Mesenchymal stem cell (in vitro differentiated cells and primary cell): ENCODE results near the gene DISC1.
A peak's percentile ranks its signal among the peaks of the same experiment; 100 is the strongest.
"Not testable (repeated sequence)": the region's sequence is repeated elsewhere in the genome, so short reads cannot be mapped to it uniquely, and the experiment has no call there.

Source experiments
- DNase-seq: peaks from one replicate; pipeline ENCODE4 v3.0.0-alpha.2; 2013
- H2AFZ ChIP-seq: one replicate; pipeline ENCODE4 v1.6.1; 2013; ENCODE audit warnings: low read depth, mild to moderate bottlenecking, control low read depth, inconsistent platforms, low read length, moderate library complexity
- H2AK5ac ChIP-seq: 2 replicates; pipeline ENCODE4 v1.6.1; 2013; ENCODE audit warnings: low read length, moderate library complexity, mild to moderate bottlenecking, inconsistent platforms; ENCODE audit not compliant: severe bottlenecking
- H2BK120ac ChIP-seq: one replicate; pipeline ENCODE4 v1.6.1; 2013; ENCODE audit warnings: low read depth, mild to moderate bottlenecking, inconsistent platforms, low read length, moderate library complexity
- H2BK12ac ChIP-seq, 2 experiments: one replicate each; pipeline ENCODE4 v1.6.1; 2013; ENCODE audit warnings: inconsistent platforms in 2 of 2, low read length in 2 of 2, mild to moderate bottlenecking in 2 of 2, moderate library complexity in 2 of 2, control low read depth in 1 of 2
- H2BK15ac ChIP-seq: one replicate; pipeline ENCODE4 v1.6.1; 2013; ENCODE audit warnings: mild to moderate bottlenecking, low read depth, inconsistent platforms; ENCODE audit not compliant: poor library complexity, severe bottlenecking
- H2BK5ac ChIP-seq: 2 replicates; pipeline ENCODE4 v1.6.1; 2013; ENCODE audit warnings: low read depth, mild to moderate bottlenecking, low read length, control low read depth, inconsistent platforms; ENCODE audit not compliant: poor library complexity, severe bottlenecking
- H3K14ac ChIP-seq, 2 experiments: one replicate each; pipeline ENCODE4 v1.6.1; 2013; ENCODE audit warnings: inconsistent platforms in 2 of 2, low read length in 2 of 2, control low read depth in 1 of 2, mild to moderate bottlenecking in 1 of 2, moderate library complexity in 1 of 2
- H3K18ac ChIP-seq, 2 experiments: one replicate each; pipeline ENCODE4 v1.6.1; 2013; ENCODE audit warnings: inconsistent platforms in 2 of 2, low read length in 2 of 2, control low read depth in 1 of 2, low read depth in 1 of 2, mild to moderate bottlenecking in 1 of 2
- H3K23ac ChIP-seq, 2 experiments: one replicate each; pipeline ENCODE4 v1.6.1; 2013; ENCODE audit warnings: inconsistent platforms in 2 of 2, low read length in 2 of 2, mild to moderate bottlenecking in 2 of 2, moderate library complexity in 2 of 2, control low read depth in 1 of 2
- H3K27ac ChIP-seq: 2 replicates; pipeline ENCODE4 v1.5.1; 2013; ENCODE audit warnings: mild to moderate bottlenecking, moderate library complexity, low read length, control low read depth, inconsistent platforms; ENCODE audit not compliant: poor library complexity, severe bottlenecking
- H3K27me3 ChIP-seq, 2 experiments: 2 replicates each; pipeline versions ENCODE4 v1.6.1 to v1.7.0; 2013; ENCODE audit warnings: low read length in 2 of 2, mild to moderate bottlenecking in 2 of 2, moderate library complexity in 2 of 2, control low read depth in 1 of 2, inconsistent platforms in 1 of 2; ENCODE audit not compliant: control insufficient read depth in 1 of 2, insufficient read depth in 1 of 2
- H3K36me3 ChIP-seq, 2 experiments: 2 replicates each; pipeline versions ENCODE4 v1.6.1 to v1.7.0; 2013; ENCODE audit warnings: low read length in 2 of 2, control low read depth in 1 of 2, inconsistent platforms in 1 of 2, low read depth in 1 of 2, mild to moderate bottlenecking in 1 of 2; ENCODE audit not compliant: insufficient read depth in 2 of 2, control insufficient read depth in 1 of 2
- H3K4ac ChIP-seq, 2 experiments: one replicate each; pipeline ENCODE4 v1.6.1; 2013; ENCODE audit warnings: inconsistent platforms in 2 of 2, low read length in 2 of 2, mild to moderate bottlenecking in 2 of 2, moderate library complexity in 2 of 2, control low read depth in 1 of 2, low read depth in 1 of 2
- H3K4me1 ChIP-seq: 2 replicates; pipeline ENCODE4 v1.6.1; 2013; ENCODE audit warnings: low read depth, low read length, control low read depth; ENCODE audit not compliant: control insufficient read depth, insufficient read depth
- H3K4me2 ChIP-seq: 2 replicates; pipeline ENCODE4 v1.6.1; 2013; ENCODE audit warnings: low read length, mild to moderate bottlenecking, inconsistent platforms; ENCODE audit not compliant: poor library complexity, severe bottlenecking
- H3K4me3 ChIP-seq, 2 experiments: 2 replicates each; pipeline versions ENCODE4 v1.5.1 to v1.7.0; 2013; ENCODE audit warnings: low read length in 2 of 2, mild to moderate bottlenecking in 2 of 2, control low read depth in 1 of 2, low read depth in 1 of 2; ENCODE audit not compliant: insufficient read depth in 1 of 2
- H3K79me1 ChIP-seq: replicated peaks from 2 replicates; pipeline ENCODE4 v1.6.1; 2013; ENCODE audit warnings: mild to moderate bottlenecking, control low read depth, low read length, inconsistent platforms; ENCODE audit not compliant: poor library complexity, severe bottlenecking
- H3K9ac ChIP-seq: 2 replicates; pipeline ENCODE4 v1.7.0; 2013; ENCODE audit warnings: mild to moderate bottlenecking, low read length, moderate library complexity
- H3K9me3 ChIP-seq: 2 replicates; pipeline ENCODE4 v1.7.0; 2013; ENCODE audit warnings: mild to moderate bottlenecking, low read length; ENCODE audit not compliant: control insufficient read depth
- H4K8ac ChIP-seq: one replicate; pipeline ENCODE4 v1.6.1; 2013; ENCODE audit warnings: inconsistent platforms, mild to moderate bottlenecking, low read length, moderate library complexity
- H4K91ac ChIP-seq: one replicate; pipeline ENCODE4 v1.6.1; 2013; ENCODE audit warnings: mild to moderate bottlenecking, low read length, inconsistent platforms
- WGBS: methylation state at CpG from one replicate; pipeline ENCODE4 v1.1.7; 2013; ENCODE audit warnings: mixed read lengths; 5-methylcytosine and 5-hydroxymethylcytosine counted together

DISC1 gene

GRCh38 chr1:231591466-231591865 lies 35.1 kb upstream of the DISC1 start:
- Histone ChIP-seq H3K18ac (no peak overlapping the region), H2BK120ac (no peak overlapping the region), H2BK12ac (peak overlapping the region in 1 of 2 experiments; percentile 63), H3K14ac (no peak overlapping the region), H3K27ac (no peak overlapping the region), H3K36me3 (no peaks in the 10 kb centered on the region), H3K23ac (no peak overlapping the region), H4K91ac (no peak overlapping the region), H3K4me3 (no peak overlapping the region), H4K8ac (no peak overlapping the region), H2AFZ (no peak overlapping the region), H3K4ac (no peak overlapping the region), H2BK15ac (no peak overlapping the region), H3K4me1 (peaks cover 4% of the 10 kb centered on the region), H2AK5ac (no peak overlapping the region), H3K4me2 (no peak overlapping the region), H3K79me1 (no peaks in the 10 kb centered on the region), H3K9ac (no peak overlapping the region), H3K9me3 (no peaks in the 10 kb centered on the region), H3K27me3 (no peaks in the 10 kb centered on the region), H2BK5ac (no peak overlapping the region)
- WGBS: 86% methylated on average over 10 of the region's 11 CpGs
- no peak for DNase-seq

- no peak overlapping the region for H4K8ac ChIP-seq
- no peak overlapping the region for H2BK120ac ChIP-seq
- no peak overlapping the region for H3K4ac ChIP-seq
- no peak overlapping the region for H3K9ac ChIP-seq
- no peaks in the 10 kb centered on the region for H3K9me3 ChIP-seq
- no peak overlapping the region for H3K27ac ChIP-seq
- H3K4me3 ChIP-seq: no peak overlapping the region
- no peak overlapping the region for H4K91ac ChIP-seq
- H2BK15ac ChIP-seq: no peak overlapping the region
- no peak overlapping the region for H3K18ac ChIP-seq
- H3K4me2 ChIP-seq: no peak overlapping the region
- no peaks in the 10 kb centered on the region for H3K79me1 ChIP-seq
- H2AFZ ChIP-seq: no peak overlapping the region
- H3K27me3 ChIP-seq: no peaks in the 10 kb centered on the region
- no peak for DNase-seq
- no peak overlapping the region for H3K14ac ChIP-seq
- peaks cover 6% of the 10 kb centered on the region for H3K4me1 ChIP-seq
- WGBS: no CpG with 5 or more reads among the region's 1 CpG
- no peaks in the 10 kb centered on the region for H3K36me3 ChIP-seq
- H3K23ac ChIP-seq: no peak overlapping the region
- no peak overlapping the region for H2BK5ac ChIP-seq
- no peak overlapping the region for H2BK12ac ChIP-seq
- H2AK5ac ChIP-seq: no peak overlapping the region
These were observed 33.8 kb upstream of the DISC1 start for GRCh38 chr1:231592809-231593208.

GRCh38 chr1:231593264-231593663 lies 33.3 kb upstream of the DISC1 start:
- H2BK120ac ChIP-seq, H4K91ac ChIP-seq, H3K4me1 ChIP-seq, H3K79me1 ChIP-seq, H3K9me3 ChIP-seq, H3K36me3 ChIP-seq, H3K9ac ChIP-seq, H3K4me3 ChIP-seq, DNase-seq, H3K27me3 ChIP-seq, H2AK5ac ChIP-seq, H3K4ac ChIP-seq, H2AFZ ChIP-seq, H4K8ac ChIP-seq, H3K18ac ChIP-seq, H2BK5ac ChIP-seq, H2BK12ac ChIP-seq, H3K4me2 ChIP-seq, H3K14ac ChIP-seq, H2BK15ac ChIP-seq, H3K23ac ChIP-seq, H3K27ac ChIP-seq: not testable (repeated sequence)
- no CpG with 5 or more reads among the region's 1 CpG for WGBS

- no peak overlapping the region for H4K8ac ChIP-seq
- H2BK15ac ChIP-seq: no peak overlapping the region
- H2BK12ac ChIP-seq: no peak overlapping the region
- no peak overlapping the region for H3K23ac ChIP-seq
- H2AK5ac ChIP-seq: no peak overlapping the region
- peaks cover 6% of the 10 kb centered on the region for H3K4me1 ChIP-seq
- H3K27me3 ChIP-seq: no peaks in the 10 kb centered on the region
- H4K91ac ChIP-seq: no peak overlapping the region
- no peak overlapping the region for H3K9ac ChIP-seq
- no peaks in the 10 kb centered on the region for H3K79me1 ChIP-seq
- H3K18ac ChIP-seq: no peak overlapping the region
- H3K9me3 ChIP-seq: no peaks in the 10 kb centered on the region
- no peak overlapping the region for H3K4me3 ChIP-seq
- H2AFZ ChIP-seq: no peak overlapping the region
- WGBS: 44% methylated on average over 2 of the region's 2 CpGs
- H3K36me3 ChIP-seq: no peaks in the 10 kb centered on the region
- H3K14ac ChIP-seq: no peak overlapping the region
- H2BK120ac ChIP-seq: no peak overlapping the region
- H3K27ac ChIP-seq: no peak overlapping the region
- no peak overlapping the region for H2BK5ac ChIP-seq
- no peak overlapping the region for H3K4me2 ChIP-seq
- no peak for DNase-seq
- no peak overlapping the region for H3K4ac ChIP-seq
These were observed 32.5 kb upstream of the DISC1 start for GRCh38 chr1:231594123-231594522.
